ENCODE data around the gene STMN3. TPM values are rescaled to one million over a fixed set of nuclear protein-coding genes. Genes with fewer than 3 reads are reported as not detected.
"Not testable (repeated sequence)": the region's sequence is repeated elsewhere in the genome, so short reads cannot be mapped to it uniquely, and the experiment has no call there.

Gene STMN3
- total RNA-seq, 4 donors from 2014 or later, result 53.7 to 84.0 (median 66.1) TPM

- no peak for TF ChIP-seq CTCF (IDR thresholded peaks at IDR 0.05)
- no peak for TF ChIP-seq POLR2A (IDR thresholded peaks at IDR 0.05)
- no peak for DNase-seq
- intact Hi-C loops (cut with DNase I), result no loop called here
- Histone ChIP-seq H3K27ac (no peak overlapping the region), H3K36me3 (peaks cover 18 to 33% of the 10 kb centered on the region in 2 donors), H3K9me3 (no peaks in the 10 kb centered on the region), H3K4me1 (peaks cover 16% of the 10 kb centered on the region in 2 donors), H3K4me3 (replicated peaks in 1 of 3) (no peak overlapping the region), H3K27me3 (no peaks in the 10 kb centered on the region)
- 96 to 97% methylated on average over 20 to 26 of the region's 33 CpGs for WGBS, 2 donors
Observed at GRCh38 chr20:63661959-63662812, 9.0 kb upstream of the STMN3 start.

DNA sequence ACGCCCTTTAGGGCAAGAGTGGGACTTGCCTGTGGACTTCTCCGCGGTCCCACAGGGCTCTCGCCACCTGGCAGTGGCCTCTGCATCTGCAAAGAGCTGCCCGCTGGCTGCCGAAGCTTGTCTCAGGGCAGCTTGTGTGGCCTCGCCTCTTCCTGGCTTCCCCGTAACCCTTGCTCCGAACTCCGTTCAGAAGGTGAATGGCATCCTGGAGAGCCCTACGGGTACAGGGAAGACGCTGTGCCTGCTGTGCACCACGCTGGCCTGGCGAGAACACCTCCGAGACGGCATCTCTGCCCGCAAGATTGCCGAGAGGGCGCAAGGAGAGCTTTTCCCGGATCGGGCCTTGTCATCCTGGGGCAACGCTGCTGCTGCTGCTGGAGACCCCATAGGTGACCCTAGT lies 7.9 kb upstream of the STMN3 start:
- 95 to 98% methylated on average over 21 to 22 of the region's 22 CpGs for WGBS, 2 donors
- no peak for TF ChIP-seq CTCF (IDR thresholded peaks at IDR 0.05)
- TF ChIP-seq POLR2A (IDR thresholded peaks at IDR 0.05), result no peak
- Histone ChIP-seq H3K4me3 (replicated peaks in 1 of 3) (no peak overlapping the region), H3K4me1 (peaks cover 16 to 17% of the 10 kb centered on the region in 2 donors), H3K27ac (no peak overlapping the region), H3K27me3 (no peaks in the 10 kb centered on the region), H3K36me3 (peaks cover 18 to 29% of the 10 kb centered on the region in 2 donors), H3K9me3 (no peaks in the 10 kb centered on the region)
- intact Hi-C loops (cut with DNase I), result no loop called here
- no peak for DNase-seq

GRCh38 chr20:63660622-63661021 lies 7.4 kb upstream of the STMN3 start:
- no peaks in the 10 kb centered on the region for H3K9me3 ChIP-seq
- intact Hi-C loops (cut with DNase I), result no loop called here
- H3K4me1 ChIP-seq, result peaks cover 16 to 17% of the 10 kb centered on the region in 2 donors
- H3K4me3 ChIP-seq (replicated peaks in 1 of 3), result no peak overlapping the region
- no peaks in the 10 kb centered on the region for H3K27me3 ChIP-seq
- H3K27ac ChIP-seq, result no peak overlapping the region
- H3K36me3 ChIP-seq, result peaks cover 18 to 24% of the 10 kb centered on the region in 2 donors
- no peak for DNase-seq
- 83 to 87% methylated on average over 8 of the region's 8 CpGs for WGBS, 2 donors
- TF ChIP-seq POLR2A (IDR thresholded peaks at IDR 0.05), result no peak
- no peak for TF ChIP-seq CTCF (IDR thresholded peaks at IDR 0.05)

GRCh38 chr20:63660174-63660573 lies 7.0 kb upstream of the STMN3 start:
- peaks cover 16 to 17% of the 10 kb centered on the region in 2 donors for H3K4me1 ChIP-seq
- DNase-seq; H3K27me3 ChIP-seq; intact Hi-C loops (cut with DNase I); H3K9me3 ChIP-seq; H3K4me3 ChIP-seq (replicated peaks in 1 of 3); H3K27ac ChIP-seq: not testable (repeated sequence)
- WGBS, 2 donors, result 89 to 93% methylated on average over 10 of the region's 10 CpGs
- H3K36me3 ChIP-seq, result peaks cover 18 to 23% of the 10 kb centered on the region in 2 donors

- no peaks in the 10 kb centered on the region for H3K27me3 ChIP-seq
- no peaks in the 10 kb centered on the region for H3K9me3 ChIP-seq
- H3K36me3 ChIP-seq, result peaks cover 18 to 23% of the 10 kb centered on the region in 2 donors
- peak overlapping the region in 1 of 3 donors; percentile 53 for H3K4me3 ChIP-seq (replicated peaks in 1 of 3)
- 58 to 63% methylated on average over 13 of the region's 13 CpGs for WGBS, 2 donors
- H3K27ac ChIP-seq, result peak overlapping the region in 1 of 3 donors; percentile 86
- H3K4me1 ChIP-seq, result peaks cover 17% of the 10 kb centered on the region in 2 donors
- DNase-seq, result no peak
- intact Hi-C loops (cut with DNase I), result no loop called here
- TF ChIP-seq CTCF (IDR thresholded peaks at IDR 0.05) (no peak), POLR2A (IDR thresholded peaks at IDR 0.05) (no peak)
Observed at GRCh38 chr20:63659370-63659769, 6.1 kb upstream of the STMN3 start.

All from thyroid gland (tissue), 4 donors.